Activated CD4-positive, alpha-beta T cell treated with anti-CD3 and anti-CD28 coated beads for 48 hours (primary cell): ENCODE data around the gene DLK1.

Source experiments
- DNase-seq: peaks from one replicate; pipeline ENCODE4 v3.0.0-alpha.2; 2020

DLK1 gene

GRCh38 chr14:100736269-100737180 is 9.8 kb downstream of the DLK1 start:
- DNase-seq = no peak

- DNase-seq = no peak
These were observed 10.8 kb downstream of the DLK1 start for GRCh38 chr14:100737526-100737925.

- no peak for DNase-seq
These were observed 11.6 kb downstream of the DLK1 start for GRCh38 chr14:100738269-100738691.

GRCh38 chr14:100738704-100739131 is 12.0 kb downstream of the DLK1 start:
- DNase-seq = no peak

GRCh38 chr14:100739306-100739705 is 12.6 kb downstream of the DLK1 start:
- no peak for DNase-seq

GRCh38 chr14:100740196-100740825 is 13.6 kb downstream of the DLK1 start:
- DNase-seq = no peak

GRCh38 chr14:100740929-100741328 is 14.2 kb downstream of the DLK1 start:
- DNase-seq = no peak

GRCh38 chr14:100741966-100742365 is 15.3 kb downstream of the DLK1 start:
- DNase-seq = no peak

GRCh38 chr14:100746326-100746725 is 19.6 kb downstream of the DLK1 start:
- DNase-seq = no peak

GRCh38 chr14:100747021-100747586 is 20.4 kb downstream of the DLK1 start:
- peak; percentile 6 for DNase-seq

- no peak for DNase-seq
These were observed 21.0 kb downstream of the DLK1 start for GRCh38 chr14:100747736-100748135.

- no peak for DNase-seq
These were observed 21.7 kb downstream of the DLK1 start for GRCh38 chr14:100748403-100748802.

- DNase-seq = no peak
These were observed 22.3 kb downstream of the DLK1 start for GRCh38 chr14:100748944-100749343.

- no peak for DNase-seq
These were observed 23.4 kb downstream of the DLK1 start for GRCh38 chr14:100749967-100750597.

- DNase-seq = no peak
These were observed 24.3 kb downstream of the DLK1 start for GRCh38 chr14:100750762-100751699.

GRCh38 chr14:100754020-100754419 is 27.3 kb downstream of the DLK1 start:
- no peak for DNase-seq

GRCh38 chr14:100755649-100756048 is 29.0 kb downstream of the DLK1 start:
- DNase-seq = no peak

GRCh38 chr14:100761481-100761880 is 34.8 kb downstream of the DLK1 start:
- DNase-seq = no peak

- DNase-seq = no peak
These were observed 35.4 kb downstream of the DLK1 start for GRCh38 chr14:100762089-100762515.

GRCh38 chr14:100762901-100763300 is 36.2 kb downstream of the DLK1 start:
- no peak for DNase-seq

- no peak for DNase-seq
These were observed 37.9 kb downstream of the DLK1 start for GRCh38 chr14:100764471-100765115.

- DNase-seq = no peak
These were observed 38.6 kb downstream of the DLK1 start for GRCh38 chr14:100765296-100765695.
